SW 1271 (cell line): ENCODE measurements around the gene TIAM1.

ENCODE experiments used
- DNase-seq, 2 experiments: peaks; one replicate each; lab custom pipeline; 2025; lab: John Stamatoyannopoulos, UW

TIAM1 gene

DNA sequence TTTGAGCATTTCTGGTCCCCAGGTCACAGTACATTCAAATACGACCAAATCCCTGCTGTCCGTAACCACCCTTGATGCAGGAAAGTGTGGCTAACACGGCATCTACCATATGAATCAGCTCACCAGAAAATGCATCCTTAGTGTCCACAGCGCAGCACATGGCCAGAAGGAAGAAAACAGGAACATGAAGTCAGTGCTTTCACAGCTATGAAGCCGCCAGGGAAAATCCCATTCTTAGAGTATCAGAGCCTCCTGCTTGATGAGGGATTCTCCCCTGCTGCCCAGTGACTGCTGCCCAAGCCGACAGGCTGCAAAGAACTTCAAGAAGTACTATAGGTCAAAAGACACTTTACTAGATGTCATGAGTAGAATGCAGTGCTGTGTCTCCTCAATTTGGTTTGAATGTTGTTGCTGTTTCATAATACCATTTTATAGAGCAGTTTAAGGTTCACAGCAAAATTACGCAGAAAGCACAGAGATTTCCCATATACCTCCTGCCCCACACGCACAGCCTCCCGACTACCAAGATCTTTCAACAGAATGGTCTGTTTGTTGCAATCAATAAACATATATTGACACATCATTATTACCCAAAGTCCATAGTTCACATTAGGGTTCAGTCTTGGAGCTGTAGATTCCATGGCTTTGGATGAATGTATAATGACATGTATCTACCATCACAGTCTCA, 14.5 kb downstream of the TIAM1 start:
- no peak for DNase-seq

DNA sequence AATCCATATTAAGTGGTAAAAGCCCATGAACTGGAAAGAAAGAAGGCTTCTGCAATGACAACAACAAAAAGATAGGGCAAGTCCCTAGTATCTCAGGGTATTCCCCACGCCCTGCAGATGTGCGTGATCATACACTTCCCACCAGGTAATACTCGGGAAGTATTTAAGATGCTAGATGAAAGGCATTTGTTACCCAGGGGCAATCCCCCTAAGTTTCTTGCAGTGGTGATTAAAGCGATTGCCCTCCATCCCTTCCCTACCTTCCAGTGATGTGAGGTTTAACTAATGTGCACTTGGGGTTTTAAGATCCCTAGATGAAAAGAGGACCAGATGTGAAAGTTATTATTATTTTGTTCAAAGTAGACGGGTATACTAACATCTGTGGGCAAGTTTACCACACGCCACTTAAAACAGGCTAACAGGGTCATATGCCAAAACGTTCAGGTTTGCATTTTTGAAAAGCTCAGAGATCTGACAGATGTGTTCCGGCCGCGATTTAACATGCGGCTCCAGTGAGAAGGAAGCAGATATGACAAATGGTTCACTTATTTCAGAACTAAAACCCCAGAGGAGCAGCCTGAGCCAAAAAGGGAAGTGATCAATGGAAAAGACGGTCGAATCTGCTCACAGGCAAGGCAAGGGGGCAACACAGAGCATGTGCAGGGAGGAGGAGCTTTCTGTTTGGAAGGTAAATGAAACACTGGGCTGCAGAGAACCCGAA, 17.4 kb downstream of the TIAM1 start:
- no peak for DNase-seq

DNA sequence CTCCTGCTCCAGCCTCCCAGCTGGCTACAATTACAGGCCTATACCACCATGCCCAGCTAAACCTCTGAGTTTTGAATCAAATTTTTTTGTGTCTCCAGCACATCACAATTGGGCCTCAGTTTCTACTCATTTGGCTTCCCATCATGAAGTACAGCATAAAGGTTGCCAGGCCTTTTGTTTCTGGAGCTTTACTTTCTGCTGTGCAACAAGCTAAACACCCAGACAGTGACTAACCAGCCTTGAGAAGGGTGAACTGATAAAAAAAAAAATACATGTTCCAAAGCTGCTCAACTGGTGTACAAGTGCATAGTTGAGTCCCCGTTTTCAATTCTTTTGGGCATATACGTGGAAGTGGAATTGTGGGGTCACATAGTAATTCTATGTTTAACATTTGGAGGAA, 25.1 kb downstream of the TIAM1 start:
- DNase-seq, result no peak

DNA sequence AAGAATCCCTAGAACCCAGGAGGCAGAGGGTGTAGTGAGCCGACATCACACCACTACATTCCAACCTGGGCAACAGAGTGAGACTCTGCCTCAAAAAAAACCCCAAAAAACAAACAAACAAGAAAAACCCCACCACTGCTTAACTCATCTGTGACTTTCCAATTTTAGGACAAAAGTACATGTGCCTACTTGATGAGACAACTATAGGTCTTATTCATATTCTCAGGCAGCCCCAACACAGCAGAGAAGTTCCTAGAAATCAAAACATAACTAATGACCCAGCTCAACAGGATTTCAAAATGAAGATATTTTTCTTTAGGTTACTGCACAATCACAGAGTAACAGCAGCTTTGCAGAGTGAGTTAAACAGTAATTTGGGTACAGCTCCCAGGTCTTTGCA, 26.4 kb downstream of the TIAM1 start:
- DNase-seq, result no peak

DNA sequence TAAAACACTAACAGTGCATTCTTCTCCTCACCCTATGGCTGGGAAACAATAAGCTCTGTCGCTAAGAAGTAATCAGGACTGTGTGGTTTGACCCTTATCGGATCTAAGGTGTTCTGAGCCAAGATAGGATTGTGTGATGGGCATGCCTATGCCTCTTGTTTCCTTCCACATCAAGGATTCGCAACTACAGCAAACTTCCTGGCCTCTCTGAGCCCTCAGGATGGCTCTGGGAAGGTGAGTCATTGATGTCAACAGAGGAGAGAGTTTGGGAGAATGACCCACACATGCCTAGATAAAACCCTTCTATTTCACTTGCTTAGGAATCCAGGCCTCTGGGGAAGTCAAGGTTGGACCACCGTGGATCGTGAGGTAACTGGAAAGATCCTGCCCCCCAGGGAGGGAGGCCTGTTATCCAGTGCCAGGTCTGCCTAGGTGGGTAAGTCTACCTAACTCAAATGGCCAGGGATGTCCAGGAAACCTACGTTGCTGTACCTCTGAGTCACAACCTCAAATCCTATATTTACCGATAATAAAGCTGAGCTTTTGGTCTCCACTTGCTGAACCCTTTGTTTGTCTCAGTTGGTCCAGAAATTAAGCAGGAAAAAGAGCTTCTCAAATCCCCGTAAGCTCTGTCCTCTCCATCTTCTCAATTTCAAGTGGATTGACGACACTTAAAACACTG, 27.4 kb downstream of the TIAM1 start:
- peak in 1 of 2 experiments; percentile 17 for DNase-seq

DNA sequence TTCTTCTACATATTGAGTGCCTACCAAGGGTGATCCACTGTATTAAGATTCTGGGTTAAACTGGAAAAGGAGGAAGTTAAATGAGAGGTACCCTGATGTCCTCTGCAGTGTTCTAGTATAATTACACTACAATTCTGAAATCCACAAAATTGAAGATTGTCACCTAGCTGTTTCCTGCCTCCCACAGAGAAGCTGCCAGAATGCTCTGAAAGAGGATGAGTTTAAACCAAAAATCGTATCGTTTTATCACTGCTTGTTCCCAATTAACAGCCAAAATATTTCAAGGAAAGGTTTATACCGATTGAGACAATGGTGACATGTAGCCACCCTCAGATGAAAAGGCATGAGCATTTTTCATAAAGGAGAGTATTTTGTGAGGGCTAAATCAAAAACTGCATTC, 28.0 kb downstream of the TIAM1 start:
- DNase-seq, result no peak

DNA sequence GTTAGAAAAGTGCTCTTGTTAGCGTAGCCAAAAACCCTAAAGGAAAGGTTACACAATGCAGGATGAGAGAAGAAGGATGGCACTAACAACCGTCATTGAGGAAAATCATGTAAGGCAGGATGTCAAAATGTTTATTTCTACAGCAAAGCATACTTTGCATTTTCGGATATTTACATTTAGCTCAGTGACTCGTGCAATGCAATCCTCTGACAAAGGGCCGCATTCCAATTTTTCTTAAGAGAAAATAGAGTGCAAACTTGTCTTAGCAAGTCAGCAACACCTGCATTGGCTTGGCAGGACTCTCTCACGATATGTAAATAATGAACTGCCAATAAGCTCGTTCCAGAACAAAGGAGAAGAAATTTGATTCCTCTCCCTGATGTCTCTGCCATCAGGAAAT, 33.3 kb downstream of the TIAM1 start:
- no peak for DNase-seq

DNA sequence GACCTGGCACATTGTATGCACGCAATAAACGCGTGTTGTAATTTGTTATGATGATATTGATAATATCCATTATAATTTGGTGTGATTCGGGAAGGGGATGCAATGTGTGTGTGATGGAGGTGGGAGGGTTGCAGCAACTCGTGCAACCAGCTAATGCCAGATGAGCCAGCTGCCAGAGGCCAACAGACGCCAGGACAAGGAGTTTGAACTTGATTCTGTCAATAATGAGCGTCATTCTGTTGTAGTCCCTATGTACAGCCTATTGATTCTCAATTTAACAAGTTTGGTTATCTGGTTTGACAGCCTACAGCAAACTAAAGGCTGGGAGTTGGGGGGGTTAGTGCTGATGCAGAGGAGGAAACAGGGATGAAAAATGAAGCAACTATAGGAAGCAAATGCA, 35.5 kb downstream of the TIAM1 start:
- no peak for DNase-seq

DNA sequence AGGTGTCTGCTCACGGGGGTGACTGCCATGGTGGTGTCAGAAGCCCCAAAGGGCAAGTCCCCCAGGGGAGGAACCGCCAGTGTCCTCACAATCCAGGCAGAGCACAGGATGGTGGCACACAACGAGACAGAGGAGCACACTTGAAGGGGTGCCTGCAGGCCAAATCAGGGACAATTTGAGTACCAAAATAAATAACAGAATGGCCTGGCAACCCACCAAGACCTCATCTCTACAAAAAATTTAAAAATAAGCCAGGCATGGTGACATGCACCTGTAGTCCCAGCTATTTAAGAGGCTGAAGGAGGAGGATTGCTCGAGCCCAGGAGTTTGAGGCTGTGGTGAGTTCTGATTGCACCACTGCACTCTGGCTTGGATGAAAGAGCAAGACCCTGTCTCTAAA, 38.2 kb downstream of the TIAM1 start:
- no peak for DNase-seq

DNA sequence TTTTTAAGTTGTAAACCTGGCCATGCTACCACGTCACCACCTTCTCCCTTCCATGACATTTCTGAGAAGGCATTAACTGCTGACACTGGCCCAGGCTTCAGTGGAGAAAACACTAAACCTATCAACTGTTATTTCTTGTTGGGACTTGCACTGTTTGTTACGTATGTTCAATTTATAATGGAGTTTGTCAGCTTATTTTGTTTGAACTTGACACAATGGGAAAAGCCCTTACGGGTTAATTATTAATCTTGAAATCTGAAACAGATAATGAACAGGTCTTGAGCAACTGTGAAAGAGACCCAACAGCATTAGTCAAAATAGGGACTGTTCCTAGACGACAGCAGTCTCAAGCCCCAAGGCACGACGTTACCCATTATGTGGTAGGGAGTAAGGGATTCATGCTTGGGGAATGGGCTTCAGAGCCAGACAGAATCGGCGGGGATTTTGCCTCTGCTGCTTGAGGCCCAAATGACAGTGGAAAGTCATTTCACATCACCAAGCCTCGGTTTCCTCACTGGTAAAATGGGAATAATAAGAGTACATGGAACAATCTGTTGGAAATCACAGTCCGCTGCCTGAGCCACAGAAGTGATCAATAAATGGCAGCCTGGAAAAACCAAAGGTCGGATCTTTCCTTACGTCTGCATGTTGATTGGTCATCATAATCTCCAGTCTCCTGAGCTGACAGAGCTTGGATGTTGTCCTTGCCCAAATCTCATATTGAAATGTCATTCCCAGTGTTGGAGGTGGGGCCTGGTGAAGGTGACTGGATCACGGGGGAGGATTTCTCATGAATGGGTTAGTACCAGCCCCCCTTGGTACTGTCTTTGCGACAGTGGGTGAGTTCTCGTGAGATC, 44.5 kb downstream of the TIAM1 start:
- DNase-seq, result no peak

DNA sequence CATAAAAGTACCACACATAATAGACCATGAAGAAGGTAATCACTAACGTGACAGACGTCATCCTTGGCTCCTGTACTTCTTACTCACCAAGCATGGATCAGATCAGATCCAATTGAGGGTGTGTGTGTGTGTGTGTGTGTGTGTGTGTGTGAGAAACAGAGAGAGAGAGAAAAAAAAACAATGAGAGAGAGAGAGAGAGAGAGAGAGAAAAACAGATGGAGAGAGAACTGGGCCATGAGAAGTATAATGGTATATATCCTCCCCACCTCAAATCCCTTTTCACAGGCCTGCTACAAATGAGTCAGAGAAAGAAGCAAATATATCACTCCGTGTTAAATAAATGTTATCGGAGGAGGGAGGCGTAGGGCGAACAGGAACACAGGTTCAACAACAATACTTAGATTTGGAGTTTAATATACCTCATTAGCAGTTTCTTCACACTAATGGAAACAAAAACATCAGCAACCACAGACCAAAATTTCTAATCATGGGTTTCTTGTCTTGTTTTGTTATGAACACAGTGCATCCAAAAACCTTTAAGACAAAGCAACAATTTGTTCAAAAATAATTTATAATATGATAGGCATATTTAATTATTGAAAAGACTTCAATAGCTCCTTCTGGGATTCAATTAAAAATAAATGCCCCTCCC, 45.3 kb downstream of the TIAM1 start:
- no peak for DNase-seq

DNA sequence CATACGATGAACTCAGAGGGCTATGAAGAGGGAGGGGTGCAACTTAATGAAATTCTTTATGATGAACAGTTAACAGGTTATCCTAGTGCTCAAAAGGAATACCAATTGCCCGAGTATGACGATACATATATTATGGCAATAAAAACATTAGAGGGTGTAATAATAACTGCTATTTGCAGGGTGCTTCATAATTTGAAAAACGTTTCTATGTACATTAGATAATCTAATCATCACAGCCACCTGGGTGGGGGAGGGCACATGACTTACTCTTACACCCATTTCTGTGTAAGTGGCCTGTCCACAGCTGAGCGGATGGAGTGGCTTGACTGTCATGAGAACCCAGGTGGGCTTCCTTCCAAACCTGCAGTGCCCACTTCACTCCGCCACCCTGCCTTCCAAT, 46.3 kb downstream of the TIAM1 start:
- DNase-seq, result no peak

DNA sequence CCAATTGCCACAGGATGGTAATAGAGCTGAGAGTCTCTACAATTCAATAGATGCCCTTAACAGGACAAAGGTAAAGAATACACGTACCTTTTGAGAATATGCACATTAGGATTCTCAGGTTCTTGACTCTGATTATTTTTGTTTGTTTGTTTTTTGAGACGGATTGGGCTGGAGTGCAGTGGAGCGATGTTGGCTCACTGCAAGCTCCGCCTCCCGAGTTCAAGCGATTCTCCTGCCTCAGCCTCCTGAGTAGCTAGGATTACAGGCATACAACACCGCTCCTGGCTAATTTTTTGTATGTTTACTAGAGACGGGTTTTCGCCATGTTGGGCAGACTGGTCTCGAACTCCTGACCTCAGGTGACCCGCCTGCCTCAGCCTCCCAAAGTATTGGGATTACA, 48.4 kb downstream of the TIAM1 start:
- DNase-seq, result no peak

DNA sequence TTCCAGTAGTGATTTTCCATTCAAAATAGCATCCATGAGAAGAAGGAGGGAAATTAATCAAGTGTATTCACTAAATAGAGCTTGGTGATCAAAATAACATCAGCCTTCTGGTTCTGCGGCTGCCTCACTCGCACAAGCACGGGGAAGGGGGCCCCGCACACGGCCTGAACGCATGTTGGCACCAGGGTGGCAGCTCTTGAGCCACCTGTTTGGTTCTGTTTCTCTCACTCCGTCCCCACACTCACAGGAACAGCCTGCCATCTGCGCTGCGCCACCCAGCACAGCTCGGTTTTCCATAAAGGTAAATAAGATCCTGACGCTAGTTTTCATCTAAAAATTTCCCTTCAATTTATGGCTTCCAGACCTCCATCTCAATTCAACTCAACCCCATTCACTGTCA, 49.4 kb downstream of the TIAM1 start:
- no peak for DNase-seq

DNA sequence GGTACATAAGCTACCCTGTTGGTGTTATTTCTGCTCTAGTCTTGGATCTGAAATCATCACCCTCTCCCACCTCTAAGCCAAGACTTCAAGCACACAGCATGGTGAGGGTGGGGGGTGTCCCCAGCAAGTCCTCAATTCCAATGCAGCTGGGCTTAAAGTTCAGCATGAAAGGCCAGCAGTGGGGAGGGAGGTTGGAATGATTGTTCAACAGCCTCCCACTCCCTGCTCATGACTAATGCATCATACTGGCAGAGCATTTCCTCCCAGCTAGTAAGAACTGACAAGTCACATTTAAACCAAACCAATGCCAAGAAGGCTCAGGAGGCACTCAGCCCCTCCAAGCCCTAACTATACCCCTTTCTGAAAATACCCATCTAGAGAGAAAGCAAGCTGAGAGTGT, 50.1 kb downstream of the TIAM1 start:
- DNase-seq, result peak; percentile 65 to 86

DNA sequence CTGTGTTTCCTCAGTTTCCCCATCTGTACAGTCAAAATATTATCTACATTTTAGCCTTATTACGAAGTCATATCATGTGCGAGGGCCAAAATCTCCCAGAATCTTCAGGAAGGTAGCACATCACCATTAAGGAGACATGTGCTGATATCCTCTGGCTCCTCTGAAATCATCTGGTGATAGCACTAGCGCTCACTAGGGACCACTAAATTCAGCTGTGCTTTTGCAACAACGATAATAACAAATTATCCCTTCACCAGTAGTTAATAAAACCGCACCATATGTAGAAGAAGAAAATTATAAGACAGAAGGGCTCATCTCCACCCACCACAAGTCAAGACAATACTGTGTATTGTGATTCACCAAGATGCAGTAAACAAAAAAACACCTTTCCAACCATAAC, 53.3 kb downstream of the TIAM1 start:
- DNase-seq, result no peak

DNA sequence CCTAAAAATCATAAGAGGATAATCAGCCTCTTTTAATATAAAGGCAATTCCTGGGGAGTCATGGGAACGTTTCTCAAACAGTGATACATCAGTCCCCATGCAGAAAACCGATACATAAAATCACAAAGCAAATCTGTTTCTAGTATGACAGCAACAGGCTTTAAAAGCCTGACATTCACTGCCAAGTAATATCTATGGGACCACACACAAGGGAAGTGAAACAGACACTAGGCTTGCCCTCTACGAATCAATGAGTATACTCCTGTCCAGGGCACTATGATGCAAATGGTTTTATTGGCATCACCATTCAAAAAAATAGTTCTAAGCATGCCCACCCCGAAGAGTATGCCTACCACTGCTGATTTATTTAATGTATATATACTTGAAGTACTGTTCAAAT, 54.4 kb downstream of the TIAM1 start:
- DNase-seq, result no peak

DNA sequence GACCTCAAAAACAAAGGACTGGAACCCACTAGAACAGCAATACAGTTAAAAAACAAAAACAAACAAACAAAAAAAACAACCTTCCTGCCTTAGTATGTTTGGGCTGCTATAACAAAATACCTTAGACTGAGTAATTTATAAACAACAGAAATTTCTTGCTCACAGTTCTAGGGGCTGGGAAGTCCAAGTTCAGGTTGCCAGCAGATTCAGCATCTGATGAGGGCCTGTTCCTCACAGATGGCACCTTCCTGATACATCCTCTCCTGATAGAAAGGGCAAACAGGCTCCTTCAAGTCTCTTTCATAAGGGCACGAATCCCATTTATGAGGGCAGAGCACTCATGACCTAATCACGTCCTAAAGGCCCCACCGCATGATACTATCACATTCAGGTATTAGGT, 55.9 kb downstream of the TIAM1 start:
- DNase-seq, result no peak

DNA sequence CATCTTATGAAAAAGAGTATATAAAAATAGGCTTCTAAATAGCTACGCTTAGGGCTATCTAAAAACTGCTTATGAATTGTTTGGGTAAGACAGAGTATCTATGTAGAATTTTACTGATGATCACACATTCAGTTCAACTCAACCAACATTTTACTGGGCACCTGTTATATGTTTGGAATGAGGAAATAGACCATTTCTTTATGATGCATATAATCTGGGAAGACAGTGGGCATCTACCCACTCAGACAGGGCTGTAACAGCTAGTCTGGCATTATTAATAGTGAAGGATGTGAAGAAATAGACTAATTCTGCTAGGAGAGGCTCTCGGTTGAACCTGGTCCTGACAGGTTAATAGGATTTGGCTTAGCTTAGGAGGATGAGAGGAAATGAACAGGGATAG, 56.9 kb downstream of the TIAM1 start:
- DNase-seq, result no peak

DNA sequence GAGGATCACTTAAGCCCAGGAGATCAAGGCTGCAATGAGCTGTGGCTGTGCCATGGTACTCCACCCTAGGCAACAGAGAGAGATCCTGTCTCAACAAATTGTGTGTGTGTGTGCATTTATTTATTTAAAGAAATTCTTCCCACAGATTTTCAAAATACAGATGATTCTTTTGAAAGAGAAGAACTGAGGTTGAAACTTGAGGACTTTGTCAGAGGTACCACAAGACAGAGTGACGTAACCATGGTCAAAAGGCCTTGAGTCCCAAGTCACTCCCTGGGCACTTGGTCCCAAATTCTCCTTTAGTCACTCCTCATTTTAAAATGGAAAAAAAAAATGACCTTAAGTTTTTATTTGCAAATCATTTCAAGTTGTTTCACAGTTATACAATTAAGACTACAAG, 57.4 kb downstream of the TIAM1 start:
- no peak for DNase-seq

DNA sequence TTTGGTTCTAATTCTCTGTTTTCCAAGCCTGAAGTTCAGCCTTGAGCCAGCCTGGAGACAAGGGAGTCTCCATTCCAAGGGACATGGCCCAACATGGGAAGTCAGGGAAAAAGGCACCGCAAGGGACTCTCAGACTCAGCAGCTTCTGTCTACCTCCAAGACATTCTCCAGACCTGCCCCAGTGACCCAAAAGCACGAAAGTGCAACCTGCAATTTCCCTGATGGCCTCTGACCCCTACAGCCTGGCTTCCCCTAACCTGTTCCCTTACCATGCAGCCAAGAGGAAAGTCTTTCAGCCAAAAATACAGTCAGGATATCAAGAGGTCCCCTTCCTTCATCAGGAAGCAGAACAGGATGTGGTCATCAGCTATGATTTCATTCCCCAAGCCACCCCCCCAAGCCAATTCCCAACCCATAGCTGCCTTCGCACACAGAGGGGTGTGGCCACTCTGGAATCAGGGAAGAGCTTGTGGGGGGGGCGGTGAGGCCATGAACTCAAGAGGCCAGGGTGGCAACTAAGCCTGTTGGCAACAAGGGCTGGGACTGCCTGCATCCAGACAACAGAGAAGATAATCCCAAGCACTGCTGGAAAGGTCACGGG, 59.2 kb downstream of the TIAM1 start:
- DNase-seq, result peak; percentile 27 to 34

DNA sequence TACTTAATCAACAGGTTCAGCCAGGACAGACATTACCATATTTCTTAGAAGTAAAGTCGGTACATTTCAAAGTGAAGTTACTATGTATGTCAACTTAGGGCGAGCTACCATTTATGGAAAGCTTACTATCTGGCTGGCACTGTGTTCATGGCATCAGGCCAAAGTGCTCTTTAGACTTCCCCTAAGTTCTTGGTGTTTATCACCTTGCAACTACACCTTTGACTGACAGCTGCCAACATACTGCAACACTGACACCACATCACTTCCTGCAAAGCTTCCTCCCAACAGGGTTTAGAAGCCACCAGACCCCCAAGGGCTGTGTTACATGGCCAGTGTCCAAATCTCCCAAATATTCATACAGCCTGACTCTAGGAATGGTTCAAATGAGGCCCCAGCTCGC, 61.0 kb downstream of the TIAM1 start:
- DNase-seq, result no peak
